ENCODE measurements around the gene RUSC1.
"Not testable (repeated sequence)": the region's sequence is repeated elsewhere in the genome, so short reads cannot be mapped to it uniquely, and the experiment has no call there.

RUSC1 gene

GRCh38 chr1:155328856-155329255 is 8.2 kb downstream of the RUSC1 start:
- Histone ChIP-seq H3K4me1 (ENCODE audit: control insufficient read depth in 5 of 5, insufficient read depth in 5 of 5, low read length in 5 of 5) (peaks cover 0 to 27% (median 16%) of the 10 kb centered on the region in 5 donors), H3K36me3 (ENCODE audit: control insufficient read depth in 5 of 5, insufficient read depth in 5 of 5, low read length in 5 of 5) (peaks cover 10 to 55% (median 40%) of the 10 kb centered on the region in 5 donors)
- H3K9ac ChIP-seq (ENCODE audit: low read length in 5 of 5); H3K27me3 ChIP-seq (ENCODE audit: control insufficient read depth in 5 of 5, insufficient read depth in 4 of 5, low read length in 5 of 5); H3K4me3 ChIP-seq (ENCODE audit: low read depth in 1 of 5, low read length in 5 of 5); H3K9me3 ChIP-seq (ENCODE audit: control insufficient read depth in 5 of 5, low read length in 5 of 5); H3K27ac ChIP-seq (ENCODE audit: low read depth, low read length): not testable (repeated sequence)

GRCh38 chr1:155329980-155330598 is 9.4 kb downstream of the RUSC1 start:
- H3K27me3 ChIP-seq (ENCODE audit: control insufficient read depth in 5 of 5, insufficient read depth in 4 of 5, low read length in 5 of 5) = no peaks in the 10 kb centered on the region
- H3K27ac ChIP-seq (ENCODE audit: low read depth, low read length) = no peak overlapping the region
- peaks cover 0 to 17% (median 7%) of the 10 kb centered on the region in 5 donors for H3K4me1 ChIP-seq (ENCODE audit: control insufficient read depth in 5 of 5, insufficient read depth in 5 of 5, low read length in 5 of 5)
- no peak overlapping the region for H3K4me3 ChIP-seq (ENCODE audit: low read depth in 1 of 5, low read length in 5 of 5)
- H3K36me3 ChIP-seq (ENCODE audit: control insufficient read depth in 5 of 5, insufficient read depth in 5 of 5, low read length in 5 of 5) = peaks cover 13 to 64% (median 45%) of the 10 kb centered on the region in 5 donors
- H3K9me3 ChIP-seq (ENCODE audit: control insufficient read depth in 5 of 5, low read length in 5 of 5) = no peaks in the 10 kb centered on the region
- no peak overlapping the region for H3K9ac ChIP-seq (ENCODE audit: low read length in 5 of 5)

GRCh38 chr1:155334962-155335361 is 14.3 kb downstream of the RUSC1 start:
- Histone ChIP-seq H3K4me1 (ENCODE audit: control insufficient read depth in 5 of 5, insufficient read depth in 5 of 5, low read length in 5 of 5) (peaks cover 0 to 4% (median 0%) of the 10 kb centered on the region in 5 donors), H3K9me3 (ENCODE audit: control insufficient read depth in 5 of 5, low read length in 5 of 5) (no peaks in the 10 kb centered on the region), H3K27ac (ENCODE audit: low read depth, low read length) (no peak overlapping the region), H3K36me3 (ENCODE audit: control insufficient read depth in 5 of 5, insufficient read depth in 5 of 5, low read length in 5 of 5) (peaks cover 46 to 72% (median 58%) of the 10 kb centered on the region in 5 donors), H3K27me3 (ENCODE audit: control insufficient read depth in 5 of 5, insufficient read depth in 4 of 5, low read length in 5 of 5) (no peaks in the 10 kb centered on the region), H3K9ac (ENCODE audit: low read length in 5 of 5) (no peak overlapping the region), H3K4me3 (ENCODE audit: low read depth in 1 of 5, low read length in 5 of 5) (no peak overlapping the region)

GRCh38 chr1:155339515-155340097 is 18.9 kb downstream of the RUSC1 start:
- Histone ChIP-seq H3K27ac (ENCODE audit: low read depth, low read length) (no peak overlapping the region), H3K9me3 (ENCODE audit: control insufficient read depth in 5 of 5, low read length in 5 of 5) (no peaks in the 10 kb centered on the region), H3K4me1 (ENCODE audit: control insufficient read depth in 5 of 5, insufficient read depth in 5 of 5, low read length in 5 of 5) (no peaks in the 10 kb centered on the region), H3K36me3 (ENCODE audit: control insufficient read depth in 5 of 5, insufficient read depth in 5 of 5, low read length in 5 of 5) (peaks cover 66 to 88% (median 74%) of the 10 kb centered on the region in 5 donors), H3K9ac (ENCODE audit: low read length in 5 of 5) (no peak overlapping the region), H3K27me3 (ENCODE audit: control insufficient read depth in 5 of 5, insufficient read depth in 4 of 5, low read length in 5 of 5) (no peaks in the 10 kb centered on the region), H3K4me3 (ENCODE audit: low read depth in 1 of 5, low read length in 5 of 5) (no peak overlapping the region)

- Histone ChIP-seq H3K27ac (ENCODE audit: low read depth, low read length) (no peak overlapping the region), H3K9ac (ENCODE audit: low read length in 5 of 5) (no peak overlapping the region), H3K27me3 (ENCODE audit: control insufficient read depth in 5 of 5, insufficient read depth in 4 of 5, low read length in 5 of 5) (no peaks in the 10 kb centered on the region), H3K9me3 (ENCODE audit: control insufficient read depth in 5 of 5, low read length in 5 of 5) (no peaks in the 10 kb centered on the region), H3K36me3 (ENCODE audit: control insufficient read depth in 5 of 5, insufficient read depth in 5 of 5, low read length in 5 of 5) (peaks cover 62 to 93% (median 78%) of the 10 kb centered on the region in 5 donors), H3K4me1 (ENCODE audit: control insufficient read depth in 5 of 5, insufficient read depth in 5 of 5, low read length in 5 of 5) (no peaks in the 10 kb centered on the region), H3K4me3 (ENCODE audit: low read depth in 1 of 5, low read length in 5 of 5) (no peak overlapping the region)
Measured at GRCh38 chr1:155342842-155343241, 22.1 kb downstream of the RUSC1 start.

GRCh38 chr1:155352631-155353030 is 31.9 kb downstream of the RUSC1 start:
- peaks cover 40 to 84% (median 62%) of the 10 kb centered on the region in 5 donors for H3K36me3 ChIP-seq (ENCODE audit: control insufficient read depth in 5 of 5, insufficient read depth in 5 of 5, low read length in 5 of 5)
- no peaks in the 10 kb centered on the region for H3K4me1 ChIP-seq (ENCODE audit: control insufficient read depth in 5 of 5, insufficient read depth in 5 of 5, low read length in 5 of 5)
- H3K4me3 ChIP-seq (ENCODE audit: low read depth in 1 of 5, low read length in 5 of 5) = no peak overlapping the region
- no peak overlapping the region for H3K9ac ChIP-seq (ENCODE audit: low read length in 5 of 5)
- H3K27me3 ChIP-seq (ENCODE audit: control insufficient read depth in 5 of 5, insufficient read depth in 4 of 5, low read length in 5 of 5) = no peaks in the 10 kb centered on the region
- H3K9me3 ChIP-seq (ENCODE audit: control insufficient read depth in 5 of 5, low read length in 5 of 5) = no peaks in the 10 kb centered on the region
- H3K27ac ChIP-seq (ENCODE audit: low read depth, low read length) = no peak overlapping the region

GRCh38 chr1:155360051-155360450 is 39.4 kb downstream of the RUSC1 start:
- H3K4me1 ChIP-seq (ENCODE audit: control insufficient read depth in 5 of 5, insufficient read depth in 5 of 5, low read length in 5 of 5) = no peaks in the 10 kb centered on the region
- no peak overlapping the region for H3K27ac ChIP-seq (ENCODE audit: low read depth, low read length)
- no peaks in the 10 kb centered on the region for H3K27me3 ChIP-seq (ENCODE audit: control insufficient read depth in 5 of 5, insufficient read depth in 4 of 5, low read length in 5 of 5)
- H3K9me3 ChIP-seq (ENCODE audit: control insufficient read depth in 5 of 5, low read length in 5 of 5) = no peaks in the 10 kb centered on the region
- H3K4me3 ChIP-seq (ENCODE audit: low read depth in 1 of 5, low read length in 5 of 5) = no peak overlapping the region
- H3K9ac ChIP-seq (ENCODE audit: low read length in 5 of 5) = no peak overlapping the region
- H3K36me3 ChIP-seq (ENCODE audit: control insufficient read depth in 5 of 5, insufficient read depth in 5 of 5, low read length in 5 of 5) = peaks cover 14 to 64% (median 36%) of the 10 kb centered on the region in 5 donors

GRCh38 chr1:155379180-155379579 is 58.5 kb downstream of the RUSC1 start:
- Histone ChIP-seq H3K27me3 (ENCODE audit: control insufficient read depth in 5 of 5, insufficient read depth in 4 of 5, low read length in 5 of 5) (no peaks in the 10 kb centered on the region), H3K27ac (ENCODE audit: low read depth, low read length) (peak overlapping the region; percentile 39), H3K9ac (ENCODE audit: low read length in 5 of 5) (peak overlapping the region in 1 of 5 donors; percentile 51), H3K9me3 (ENCODE audit: control insufficient read depth in 5 of 5, low read length in 5 of 5) (no peaks in the 10 kb centered on the region), H3K36me3 (ENCODE audit: control insufficient read depth in 5 of 5, insufficient read depth in 5 of 5, low read length in 5 of 5) (peaks cover 12 to 45% (median 23%) of the 10 kb centered on the region in 5 donors), H3K4me3 (ENCODE audit: low read depth in 1 of 5, low read length in 5 of 5) (peak overlapping the region in 3 of 5 donors; percentile 10 to 42 (median 13)), H3K4me1 (ENCODE audit: control insufficient read depth in 5 of 5, insufficient read depth in 5 of 5, low read length in 5 of 5) (peaks cover 5 to 19% (median 15%) of the 10 kb centered on the region in 5 donors)

- Histone ChIP-seq H3K36me3 (ENCODE audit: control insufficient read depth in 5 of 5, insufficient read depth in 5 of 5, low read length in 5 of 5) (peaks cover 9 to 40% (median 22%) of the 10 kb centered on the region in 5 donors), H3K27me3 (ENCODE audit: control insufficient read depth in 5 of 5, insufficient read depth in 4 of 5, low read length in 5 of 5) (no peaks in the 10 kb centered on the region), H3K9me3 (ENCODE audit: control insufficient read depth in 5 of 5, low read length in 5 of 5) (no peaks in the 10 kb centered on the region), H3K4me3 (ENCODE audit: low read depth in 1 of 5, low read length in 5 of 5) (peak overlapping the region in 2 of 5 donors; percentile 24 to 42), H3K4me1 (ENCODE audit: control insufficient read depth in 5 of 5, insufficient read depth in 5 of 5, low read length in 5 of 5) (peaks cover 5 to 19% (median 15%) of the 10 kb centered on the region in 5 donors), H3K9ac (ENCODE audit: low read length in 5 of 5) (peak overlapping the region in 1 of 5 donors; percentile 51), H3K27ac (ENCODE audit: low read depth, low read length) (peak overlapping the region; percentile 39)
Measured at GRCh38 chr1:155379631-155380090, 59.0 kb downstream of the RUSC1 start.
